ENCODE measurements around the gene BBS1.

The BBS1 gene

DNA sequence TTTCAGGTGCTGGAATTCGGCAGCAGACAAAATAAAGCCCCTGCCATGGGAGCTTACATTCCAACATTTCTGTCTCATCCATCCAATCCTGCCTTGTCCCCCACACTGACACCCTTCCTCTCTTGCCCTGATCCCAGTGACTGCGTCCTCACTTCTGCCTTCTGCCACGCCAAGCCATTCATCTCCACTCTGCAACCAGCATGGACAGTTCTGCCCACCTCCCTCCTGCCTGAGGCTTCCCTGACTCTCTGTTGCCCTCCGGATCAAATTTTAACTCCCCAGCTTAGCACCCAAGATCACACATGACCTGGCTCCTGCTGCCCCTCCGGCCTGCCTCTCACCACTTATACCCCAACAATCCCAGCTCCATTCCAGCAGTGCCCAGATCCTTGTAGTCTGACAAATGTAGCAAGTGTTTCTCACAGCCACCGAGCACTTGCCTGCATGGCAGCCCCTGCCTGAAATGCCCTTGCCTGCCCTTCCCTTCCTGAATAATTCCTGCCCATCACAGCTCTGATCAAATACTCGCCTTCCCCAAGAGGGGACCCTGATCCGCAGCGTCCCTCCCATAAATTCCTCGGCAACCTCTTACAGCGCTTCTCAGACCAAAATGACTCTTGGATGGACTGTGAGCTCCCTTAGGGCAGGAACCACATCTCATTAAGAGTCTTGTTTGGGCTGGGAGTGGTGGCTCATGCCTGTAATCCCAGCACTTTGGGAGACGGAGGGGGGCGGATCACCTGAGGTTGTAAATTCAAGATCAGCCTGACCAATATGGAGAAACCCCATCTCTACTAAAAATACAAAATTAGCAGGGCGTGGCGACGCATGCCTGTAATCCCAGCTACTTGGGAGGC is 38.6 kb downstream of the BBS1 start:
- TF ChIP-seq, protein P1, sequence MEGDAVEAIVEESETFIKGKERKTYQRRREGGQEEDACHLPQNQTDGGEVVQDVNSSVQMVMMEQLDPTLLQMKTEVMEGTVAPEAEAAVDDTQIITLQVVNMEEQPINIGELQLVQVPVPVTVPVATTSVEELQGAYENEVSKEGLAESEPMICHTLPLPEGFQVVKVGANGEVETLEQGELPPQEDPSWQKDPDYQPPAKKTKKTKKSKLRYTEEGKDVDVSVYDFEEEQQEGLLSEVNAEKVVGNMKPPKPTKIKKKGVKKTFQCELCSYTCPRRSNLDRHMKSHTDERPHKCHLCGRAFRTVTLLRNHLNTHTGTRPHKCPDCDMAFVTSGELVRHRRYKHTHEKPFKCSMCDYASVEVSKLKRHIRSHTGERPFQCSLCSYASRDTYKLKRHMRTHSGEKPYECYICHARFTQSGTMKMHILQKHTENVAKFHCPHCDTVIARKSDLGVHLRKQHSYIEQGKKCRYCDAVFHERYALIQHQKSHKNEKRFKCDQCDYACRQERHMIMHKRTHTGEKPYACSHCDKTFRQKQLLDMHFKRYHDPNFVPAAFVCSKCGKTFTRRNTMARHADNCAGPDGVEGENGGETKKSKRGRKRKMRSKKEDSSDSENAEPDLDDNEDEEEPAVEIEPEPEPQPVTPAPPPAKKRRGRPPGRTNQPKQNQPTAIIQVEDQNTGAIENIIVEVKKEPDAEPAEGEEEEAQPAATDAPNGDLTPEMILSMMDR (IDR thresholded peaks at IDR 0.05), result no peak
- intact Hi-C loops (cut with DNase I; ENCODE audit: low total_unique reads), result no loop called here
- no peaks in the 10 kb centered on the region for H3K27me3 ChIP-seq

DNA sequence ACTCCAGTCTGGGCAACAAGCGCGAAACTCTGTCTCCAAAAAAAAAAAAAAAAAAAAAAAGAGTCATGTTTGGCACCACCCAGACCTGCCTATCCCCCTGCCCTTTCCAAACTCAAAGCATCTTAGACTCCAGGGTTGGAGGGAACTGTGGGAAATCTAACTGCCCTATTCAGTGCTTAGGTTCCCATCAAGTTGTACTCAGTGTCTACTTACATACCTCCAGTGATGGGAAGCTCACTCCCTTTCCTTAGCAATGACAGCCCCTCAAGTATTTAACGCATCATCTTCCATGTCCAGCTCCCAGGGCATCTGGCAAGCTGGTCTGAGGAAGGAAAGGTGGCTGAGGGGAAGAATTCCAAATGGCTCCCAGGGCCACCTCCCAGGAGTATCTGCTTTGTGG is 39.3 kb downstream of the BBS1 start:
- H3K4me3 ChIP-seq, result no peak overlapping the region
- no peaks in the 10 kb centered on the region for H3K36me3 ChIP-seq
- peaks cover 0 to 26% (median 18%) of the 10 kb centered on the region in 4 donors for H3K4me1 ChIP-seq
- TF ChIP-seq, protein P1 (IDR thresholded peaks at IDR 0.05), result no peak
- H3K27ac ChIP-seq, result no peak overlapping the region
- no peak for DNase-seq
- H3K27me3 ChIP-seq, result no peaks in the 10 kb centered on the region
- H3K9me3 ChIP-seq, result no peaks in the 10 kb centered on the region
- intact Hi-C loops (cut with DNase I; ENCODE audit: low total_unique reads), result no loop called here

More for the DNA sequence above, 38.6 kb downstream of the BBS1 start:
- Histone ChIP-seq H3K4me3 (no peak overlapping the region), H3K9me3 (no peaks in the 10 kb centered on the region), H3K4me1 (peaks cover 0 to 31% (median 22%) of the 10 kb centered on the region in 4 donors), H3K27ac (no peak overlapping the region), H3K36me3 (no peaks in the 10 kb centered on the region)
- DNase-seq, result no peak

GRCh38 chr11:66550887-66551286 is 40.5 kb downstream of the BBS1 start:
- Histone ChIP-seq H3K9me3 (no peaks in the 10 kb centered on the region), H3K4me1 (peaks cover 0 to 15% (median 8%) of the 10 kb centered on the region in 4 donors), H3K27me3 (peaks cover 0 to 4% of the 10 kb centered on the region in 2 donors), H3K4me3 (no peak overlapping the region), H3K27ac (no peak overlapping the region), H3K36me3 (no peaks in the 10 kb centered on the region)
- no peak for DNase-seq
- TF ChIP-seq, protein P1 (IDR thresholded peaks at IDR 0.05), result no peak
- intact Hi-C loops (cut with DNase I; ENCODE audit: low total_unique reads), result no loop called here

GRCh38 chr11:66554602-66555001 is 44.2 kb downstream of the BBS1 start:
- TF ChIP-seq, protein P1 (IDR thresholded peaks at IDR 0.05), result no peak
- DNase-seq, result no peak
- peaks cover 0 to 12% (median 10%) of the 10 kb centered on the region in 4 donors for H3K4me1 ChIP-seq
- H3K4me3 ChIP-seq, result no peak overlapping the region
- intact Hi-C loops (cut with DNase I; ENCODE audit: low total_unique reads), result no loop called here
- H3K27me3 ChIP-seq, result peaks cover 0 to 24% of the 10 kb centered on the region in 2 donors
- no peaks in the 10 kb centered on the region for H3K9me3 ChIP-seq
- H3K27ac ChIP-seq, result no peak overlapping the region
- H3K36me3 ChIP-seq, result no peaks in the 10 kb centered on the region

DNA sequence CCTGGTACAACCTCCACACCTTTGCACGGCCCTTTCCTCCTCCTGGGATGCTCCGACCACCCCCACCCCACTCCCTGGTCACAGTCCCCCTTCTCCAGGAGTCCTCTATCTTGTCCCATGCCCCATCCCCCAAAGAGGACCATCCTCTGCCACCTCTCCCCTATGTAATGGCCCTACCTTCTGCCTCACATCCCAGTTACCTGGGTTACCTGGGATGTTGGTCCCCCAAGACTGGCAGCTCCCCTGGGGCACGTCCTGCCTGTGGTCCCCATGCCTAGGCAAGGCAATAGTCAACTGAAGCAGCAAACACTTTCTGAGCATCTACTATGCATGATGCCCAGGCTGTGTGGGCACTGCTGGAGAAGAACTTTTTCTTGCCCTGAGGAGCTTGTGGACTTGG is 45.0 kb downstream of the BBS1 start:
- DNase-seq, result no peak
- H3K27me3 ChIP-seq, result peaks cover 0 to 24% of the 10 kb centered on the region in 2 donors
- H3K4me1 ChIP-seq, result peaks cover 0 to 13% (median 11%) of the 10 kb centered on the region in 4 donors
- no peak overlapping the region for H3K27ac ChIP-seq
- no peak overlapping the region for H3K4me3 ChIP-seq
- H3K36me3 ChIP-seq, result no peaks in the 10 kb centered on the region
- TF ChIP-seq, protein P1 (IDR thresholded peaks at IDR 0.05), result no peak
- H3K9me3 ChIP-seq, result no peaks in the 10 kb centered on the region
- intact Hi-C loops (cut with DNase I; ENCODE audit: low total_unique reads), result no loop called here
